CD4-positive, CD25-positive, alpha-beta regulatory T cell (primary cell): Measurements from ENCODE around the gene PPP3CB. TPM values are rescaled to one million over a fixed set of nuclear protein-coding genes. Genes with fewer than 3 reads are reported as not detected.

ENCODE experiments used
- ATAC-seq, 2 donors: fragments of 150-1000 bp; cut with Tn5 transposase; one replicate each; pipeline ENCODE4 v1.10.0; 2021; ENCODE audit warnings: low read depth in 2 of 2, moderate number of reproducible peaks in 2 of 2, moderate library complexity in 1 of 2
- DNase-seq, 3 donors: peaks; one replicate each; pipeline versions ENCODE4 v3.0.0 to v3.0.0-alpha.2; 2012 to 2022; ENCODE audit warnings: mixed read lengths in 1 of 3
- H3K27ac ChIP-seq: one replicate; pipeline ENCODE4 v1.7.0; 2013; ENCODE audit warnings: mild to moderate bottlenecking, low read length; ENCODE audit not compliant: insufficient read depth, poor library complexity, severe bottlenecking
- H3K27me3 ChIP-seq: one replicate; pipeline ENCODE4 v1.7.0; 2013; ENCODE audit warnings: low read length; ENCODE audit not compliant: control insufficient read depth, insufficient read depth
- H3K36me3 ChIP-seq: one replicate; pipeline ENCODE4 v1.7.0; 2013; ENCODE audit warnings: mild to moderate bottlenecking, low read length, moderate library complexity; ENCODE audit not compliant: control insufficient read depth, insufficient read depth
- H3K4me1 ChIP-seq: 2 replicates; pipeline ENCODE4 v1.7.0; 2013; ENCODE audit warnings: mild to moderate bottlenecking, low read length; ENCODE audit not compliant: insufficient read depth, control insufficient read depth, poor library complexity, severe bottlenecking
- H3K4me3 ChIP-seq: one replicate; pipeline ENCODE4 v1.7.0; 2013; ENCODE audit warnings: low read depth, mild to moderate bottlenecking, low read length, moderate library complexity
- H3K9me3 ChIP-seq, 2 experiments: 1 replicate in 1 of 2; 2 replicates in 1 of 2; pipeline ENCODE4 v1.7.0; 2013; ENCODE audit warnings: low read length in 2 of 2, mild to moderate bottlenecking in 1 of 2, moderate library complexity in 1 of 2; ENCODE audit not compliant: control insufficient read depth in 2 of 2
- H3K27ac Mint-ChIP-seq, 3 donors: one replicate each; pipeline ENCODE4 v1.8.0; 2020 to 2022; ENCODE audit warnings: mild to moderate bottlenecking in 3 of 3, mixed read lengths in 3 of 3, moderate library complexity in 2 of 3
- H3K27me3 Mint-ChIP-seq: one replicate; pipeline ENCODE4 v1.8.0; 2022; ENCODE audit warnings: mild to moderate bottlenecking, mixed read lengths
- H3K36me3 Mint-ChIP-seq: one replicate; pipeline ENCODE4 v1.8.0; 2020; ENCODE audit warnings: mixed read lengths
- H3K4me1 Mint-ChIP-seq, 4 donors: one replicate each; pipeline ENCODE4 v1.8.0; 2020 to 2022; ENCODE audit warnings: mixed read lengths in 4 of 4, mild to moderate bottlenecking in 1 of 4
- H3K4me3 Mint-ChIP-seq, 4 donors: one replicate each; pipeline ENCODE4 v1.8.0; 2020 to 2022; ENCODE audit warnings: mild to moderate bottlenecking in 4 of 4, mixed read lengths in 4 of 4, moderate library complexity in 3 of 4
- H3K9me3 Mint-ChIP-seq, 7 donors: one replicate each; pipeline ENCODE4 v1.8.0; 2020 to 2022; ENCODE audit warnings: mixed read lengths in 7 of 7, mild to moderate bottlenecking in 3 of 7, moderate library complexity in 2 of 7
- polyA plus RNA-seq, 4 donors: library from polyadenylated mRNA; unstranded; fragments of 300-500 nt; fragmentation: Illumina TruSeq; gene quantifications; one replicate each; pipeline ENCODE4 v1.2.3, GENCODE V29; 2021
- total RNA-seq: library from RNA; stranded (reverse); gene quantifications from one replicate; pipeline ENCODE4 v1.2.3, GENCODE V29; 2022

The PPP3CB gene
- total and polyA plus RNA-seq, 5 donors from 2014 or later = 10.8 to 42.4 (median 11.2) TPM

GRCh38 chr10:73386583-73386982, 109.2 kb downstream of the PPP3CB start:
- H3K27ac Mint-ChIP-seq = no peak overlapping the region
- no peaks in the 10 kb centered on the region for H3K9me3 Mint-ChIP-seq
- Histone ChIP-seq H3K4me1 (no peaks in the 10 kb centered on the region), H3K27me3 (no peaks in the 10 kb centered on the region), H3K9me3 (no peaks in the 10 kb centered on the region), H3K27ac (no peak overlapping the region), H3K36me3 (peaks cover 89% of the 10 kb centered on the region), H3K4me3 (no peak overlapping the region)
- H3K4me3 Mint-ChIP-seq = no peak overlapping the region
- DNase-seq (no peak), ATAC-seq (no peak)
- peaks cover 0 to 8% (median 2%) of the 10 kb centered on the region in 4 donors for H3K4me1 Mint-ChIP-seq
- H3K36me3 Mint-ChIP-seq = peaks cover 34% of the 10 kb centered on the region
- H3K27me3 Mint-ChIP-seq = no peaks in the 10 kb centered on the region

Other genes with a start within 250 kb of the PPP3CB start
- 20.9 TPM for gene DNAJC9, start 248.8 kb downstream of the PPP3CB start, total RNA-seq
- gene DNAJC9, start 248.8 kb downstream of the PPP3CB start, polyA plus RNA-seq = 10 to 100 TPM; 32.5 to 35.8 (median 33.9) TPM
- 29.3 TPM for gene MRPS16, start 243.4 kb downstream of the PPP3CB start, total RNA-seq
- 100 to 1,000 TPM in 3 of 4 donors, 10 to 100 TPM in 1; 99.3 to 132 (median 116) TPM for gene MRPS16, start 243.4 kb downstream of the PPP3CB start, polyA plus RNA-seq
- 2.6 TPM for gene CFAP70, start 137.2 kb downstream of the PPP3CB start, total RNA-seq
- gene CFAP70, start 137.2 kb downstream of the PPP3CB start, polyA plus RNA-seq = under 1 TPM in 2 of 4 donors, not detected in 2; 0.09 to 0.25 TPM
- 108 TPM for gene ANXA7, start 82.0 kb downstream of the PPP3CB start, total RNA-seq
- 100 to 1,000 TPM; 233 to 325 (median 249) TPM for gene ANXA7, start 82.0 kb downstream of the PPP3CB start, polyA plus RNA-seq
- 3.9 TPM for gene MSS51, start 62.5 kb downstream of the PPP3CB start, total RNA-seq
- gene MSS51, start 62.5 kb downstream of the PPP3CB start, polyA plus RNA-seq = under 1 TPM in 2 of 4 donors, not detected in 2; 0.13 to 0.14 TPM
- gene USP54, start 95.3 kb upstream of the PPP3CB start, total RNA-seq = 4.2 TPM
- gene USP54, start 95.3 kb upstream of the PPP3CB start, polyA plus RNA-seq = 1 to 10 TPM in 3 of 4 donors, under 1 TPM in 1; 0.84 to 1.5 (median 1.0) TPM
- gene MYOZ1, start 145.4 kb upstream of the PPP3CB start, total RNA-seq = not detected
- gene MYOZ1, start 145.4 kb upstream of the PPP3CB start, polyA plus RNA-seq = not detected
- not detected for gene SYNPO2L, start 160.0 kb upstream of the PPP3CB start, total RNA-seq
- not detected for gene SYNPO2L, start 160.0 kb upstream of the PPP3CB start, polyA plus RNA-seq
- gene AGAP5, start 202.1 kb upstream of the PPP3CB start, total RNA-seq = 9.8 TPM
- gene AGAP5, start 202.1 kb upstream of the PPP3CB start, polyA plus RNA-seq = under 1 TPM in 2 of 4 donors, not detected in 2; 0.07 to 0.18 TPM
- gene SEC24C, start 248.3 kb upstream of the PPP3CB start, total RNA-seq = 78.2 TPM
- 10 to 100 TPM; 30.2 to 39.3 (median 36.9) TPM for gene SEC24C, start 248.3 kb upstream of the PPP3CB start, polyA plus RNA-seq